IMR-90 (cell line): ENCODE measurements around the gene CCDC179. TPM values are rescaled to one million over a fixed set of nuclear protein-coding genes. Genes with fewer than 3 reads are reported as not detected.

Experiments used
- ATAC-seq: fragments of 200-7000 bp; cut with Tn5 transposase; 2 replicates; pipeline ENCODE4 v1.9.1; 2020; ENCODE audit warnings: low read depth, mild to moderate bottlenecking, moderate library complexity
- BruUV-seq: library from RNA; stranded (reverse); fragments of 400-500 nt; replicated peaks from 2 replicates; lab custom pipeline; 2021; lab: Mats Ljungman, UMichigan
- CTCF ChIA-PET: fragments of 300-600 bp; formaldehyde crosslinking; extraction: SDS; loops from one replicate; lab custom pipeline; 2021; ENCODE audit warnings: antibody characterized with exemption; lab: Yijun Ruan, JAX
- POLR2A ChIA-PET: fragments of 300-600 bp; sonication (Branson Sonifier 250); formaldehyde crosslinking; loops from one replicate; lab custom pipeline; 2022; ENCODE audit warnings: antibody characterized with exemption; ENCODE audit not compliant: unreplicated experiment; lab: Charles Lee
- DNase-seq: peaks from one replicate; pipeline ENCODE4 v3.0.0; 2013
- H2AFZ ChIP-seq: replicated peaks from 2 replicates; pipeline ENCODE3; 2013; ENCODE audit warnings: low read length, mild to moderate bottlenecking; ENCODE audit not compliant: poor library complexity
- H2AK5ac ChIP-seq: 2 replicates; pipeline ENCODE4 v1.6.1; 2013; ENCODE audit warnings: low read depth, low read length, inconsistent platforms
- H2AK9ac ChIP-seq: replicated peaks from 2 replicates; pipeline ENCODE3; 2013; ENCODE audit warnings: mild to moderate bottlenecking, low read depth, low read length, moderate library complexity; ENCODE audit not compliant: poor library complexity
- H2BK120ac ChIP-seq: 2 replicates; pipeline ENCODE4 v1.6.1; 2013; ENCODE audit warnings: low read depth, low read length, inconsistent platforms
- H2BK15ac ChIP-seq: 3 replicates; pipeline ENCODE4 v1.6.1; 2013; ENCODE audit warnings: low read depth, low read length, inconsistent platforms
- H2BK20ac ChIP-seq: 2 replicates; pipeline ENCODE4 v1.6.1; 2013; ENCODE audit warnings: low read depth, mild to moderate bottlenecking, inconsistent platforms, low read length, moderate library complexity
- H2BK5ac ChIP-seq: 2 replicates; pipeline ENCODE4 v1.6.1; 2013; ENCODE audit warnings: mild to moderate bottlenecking, low read depth, low read length, inconsistent platforms; ENCODE audit not compliant: poor library complexity, severe bottlenecking
- H3K14ac ChIP-seq: replicated peaks from 2 replicates; pipeline ENCODE4 v1.6.1; 2013; ENCODE audit warnings: low read depth, low read length, inconsistent platforms
- H3K18ac ChIP-seq: 2 replicates; pipeline ENCODE4 v1.6.1; 2013; ENCODE audit warnings: low read depth, low read length, control low read depth
- H3K23ac ChIP-seq: 2 replicates; pipeline ENCODE4 v1.6.1; 2013; ENCODE audit warnings: low read depth, low read length, inconsistent platforms
- H3K27ac ChIP-seq: 2 replicates; pipeline ENCODE4 v1.5.1; 2013; ENCODE audit warnings: mild to moderate bottlenecking, control low read depth, low read length; ENCODE audit not compliant: insufficient read depth
- H3K27me3 ChIP-seq: 2 replicates; pipeline ENCODE4 v1.6.1; 2013; ENCODE audit warnings: low read length; ENCODE audit not compliant: control insufficient read depth, insufficient read depth
- H3K36me3 ChIP-seq: 2 replicates; pipeline ENCODE4 v1.6.1; 2013; ENCODE audit warnings: low read length, mixed read lengths; ENCODE audit not compliant: control insufficient read depth, insufficient read depth
- H3K4ac ChIP-seq: 2 replicates; pipeline ENCODE4 v1.6.1; 2013; ENCODE audit warnings: low read depth, low read length, inconsistent platforms
- H3K4me1 ChIP-seq: 2 replicates; pipeline ENCODE4 v1.6.1; 2013; ENCODE audit warnings: low read length, mixed read lengths; ENCODE audit not compliant: control insufficient read depth, insufficient read depth
- H3K4me2 ChIP-seq: 2 replicates; pipeline ENCODE4 v1.6.1; 2013; ENCODE audit warnings: low read depth, mild to moderate bottlenecking, control low read depth, low read length, moderate library complexity
- H3K4me3 ChIP-seq: 2 replicates; pipeline ENCODE4 v1.5.1; 2013; ENCODE audit warnings: low read depth, mild to moderate bottlenecking, control low read depth, low read length, moderate library complexity; ENCODE audit not compliant: insufficient read depth
- H3K56ac ChIP-seq: 2 replicates; pipeline ENCODE4 v1.6.1; 2013; ENCODE audit warnings: low read length, inconsistent platforms; ENCODE audit not compliant: insufficient read depth; ENCODE audit errors: extremely low read depth
- H3K79me1 ChIP-seq, 2 experiments: 2 replicates each; pipeline ENCODE4 v1.6.1; 2013; ENCODE audit warnings: low read length in 2 of 2, inconsistent platforms in 1 of 2, low read depth in 1 of 2
- H3K9ac ChIP-seq: 2 replicates; pipeline ENCODE4 v1.6.1; 2013; ENCODE audit warnings: low read depth, low read length, control low read depth
- H3K9me1 ChIP-seq: 2 replicates; pipeline ENCODE4 v1.6.1; 2013; ENCODE audit warnings: low read length, inconsistent platforms; ENCODE audit not compliant: insufficient read depth
- H3K9me3 ChIP-seq: 2 replicates; pipeline ENCODE4 v1.6.1; 2013; ENCODE audit warnings: low read length; ENCODE audit not compliant: control insufficient read depth, insufficient read depth
- H4K20me1 ChIP-seq: 2 replicates; pipeline ENCODE4 v1.6.1; 2013; ENCODE audit warnings: low read length, inconsistent platforms; ENCODE audit not compliant: insufficient read depth
- H4K5ac ChIP-seq: 2 replicates; pipeline ENCODE4 v1.6.1; 2013; ENCODE audit warnings: mild to moderate bottlenecking, low read depth, low read length, control low read depth
- H4K8ac ChIP-seq, 2 experiments: 2 replicates each; pipeline ENCODE4 v1.6.1; 2013; ENCODE audit warnings: low read depth in 2 of 2, low read length in 2 of 2, control low read depth in 1 of 2, inconsistent platforms in 1 of 2
- H4K91ac ChIP-seq: 2 replicates; pipeline ENCODE4 v1.6.1; 2013; ENCODE audit warnings: low read depth, low read length, inconsistent platforms; ENCODE audit not compliant: insufficient read depth
- BHLHE40 ChIP-seq: fragments of 150-350 bp; IDR thresholded peaks from 2 replicates; pipeline ENCODE4 v1.6.1; 2016; ENCODE audit warnings: mild to moderate bottlenecking, low read depth, low read length
- CEBPB ChIP-seq: IDR thresholded peaks from 2 replicates; pipeline ENCODE4 v1.6.1; 2012; ENCODE audit warnings: low read depth, low read length, improper control_type of control experiment
- CHD1 ChIP-seq: IDR thresholded peaks from 2 replicates; pipeline ENCODE4 v1.6.1; 2012; ENCODE audit warnings: low read depth, low read length, improper control_type of control experiment
- CTCF ChIP-seq: conservative IDR thresholded peaks from 2 replicates; pipeline ENCODE4 v1.5.1; 2012; ENCODE audit warnings: mild to moderate bottlenecking, low read depth, low read length, improper control_type of control experiment
- ELK1 ChIP-seq: fragments of 150-350 bp; IDR thresholded peaks from 2 replicates; pipeline ENCODE4 v1.6.1; 2016; ENCODE audit warnings: low read depth, mild to moderate bottlenecking, low read length, moderate library complexity, borderline replicate concordance
- FOS ChIP-seq: fragments of 150-350 bp; IDR thresholded peaks from 2 replicates; pipeline ENCODE4 v1.6.1; 2016; ENCODE audit warnings: low read depth, low read length
- MAFK ChIP-seq: IDR thresholded peaks from 2 replicates; pipeline ENCODE4 v1.6.1; 2012; ENCODE audit warnings: low read depth, low read length, improper control_type of control experiment
- MAZ ChIP-seq: IDR thresholded peaks from 2 replicates; pipeline ENCODE4 v1.6.1; 2012; ENCODE audit warnings: low read depth, mild to moderate bottlenecking, low read length, improper control_type of control experiment, moderate library complexity, borderline replicate concordance
- MXI1 ChIP-seq: IDR thresholded peaks from 2 replicates; pipeline ENCODE4 v1.6.1; 2012; ENCODE audit warnings: low read depth, mild to moderate bottlenecking, low read length, moderate library complexity, borderline replicate concordance
- NFE2L2 ChIP-seq: fragments of 150-350 bp; IDR thresholded peaks from 2 replicates; pipeline ENCODE4 v1.6.1; 2016; ENCODE audit warnings: low read depth, mild to moderate bottlenecking, low read length
- RAD21 ChIP-seq: IDR thresholded peaks from 2 replicates; pipeline ENCODE4 v1.6.1; 2012; ENCODE audit warnings: low read length, improper control_type of control experiment
- RFX5 ChIP-seq: IDR thresholded peaks from 2 replicates; pipeline ENCODE4 v1.8.0; 2012; ENCODE audit warnings: low read depth, mild to moderate bottlenecking, low read length, moderate library complexity
- SMC3 ChIP-seq: fragments of 150-350 bp; IDR thresholded peaks from 2 replicates; pipeline ENCODE4 v1.6.1; 2016; ENCODE audit warnings: low read depth, mild to moderate bottlenecking, antibody characterized with exemption, low read length, moderate library complexity
- USF2 ChIP-seq: fragments of 150-350 bp; IDR thresholded peaks from 2 replicates; pipeline ENCODE4 v1.6.1; 2017; ENCODE audit warnings: mild to moderate bottlenecking, antibody characterized with exemption, low read length, low read depth
- WGBS, 2 experiments: methylation state at CpG; one replicate each; pipeline versions ENCODE4 v1.1.5 to v1.1.7; 2013; ENCODE audit warnings: missing lambda C conversion rate in 2 of 2; ENCODE audit not compliant: insufficient read length in 1 of 2; ENCODE audit errors: extremely low coverage in 2 of 2; 5-methylcytosine and 5-hydroxymethylcytosine counted together
- dilution Hi-C: fragments of 300-500 bp; cut with HindIII; formaldehyde crosslinking; loops from one replicate; pipeline ENCODE4 v1.14.3; 2018; ENCODE audit warnings: low sequenced_read_pairs; ENCODE audit not compliant: unreplicated experiment
- in situ Hi-C: fragments of 300-500 bp; cut with MboI; formaldehyde crosslinking; loops from 3 replicates; pipeline ENCODE4 v1.14.3; 2019; ENCODE audit warnings: low sequenced_read_pairs, inconsistent platforms, mixed read lengths
- intact Hi-C: fragments of 100-400 bp; cut with micrococcal nuclease; formaldehyde crosslinking; loops from 2 replicates; pipeline ENCODE4 v1.10.0; 2022
- polyA plus RNA-seq, 3 experiments: library from polyadenylated mRNA; depleted of rRNA; stranded (reverse); fragments of >200 nt; gene quantifications; 2 replicates each; pipeline ENCODE4 v1.2.3, GENCODE V29; 2012; ENCODE audit warnings: low replicate concordance in 1 of 3
- total RNA-seq: library from RNA; depleted of rRNA; stranded (reverse); fragments of >200 nt; gene quantifications from 2 replicates; pipeline ENCODE4 v1.2.3, GENCODE V29; 2012

CCDC179 gene
- total and polyA plus RNA-seq, 2 of the 4 experiments (the other 2 are of a cell fraction): not detected

GRCh38 chr11:22875869-22876473 lies 15.7 kb upstream of the CCDC179 start (continued):
- TF ChIP-seq MAZ: no peak

GRCh38 chr11:22869325-22869724 lies 9.1 kb upstream of the CCDC179 start:
- Histone ChIP-seq H3K27ac (no peak overlapping the region), H3K4me3 (no peak overlapping the region), H3K14ac (no peak overlapping the region), H3K9ac (no peak overlapping the region), H3K4ac (no peak overlapping the region), H4K91ac (no peak overlapping the region), H2BK120ac (no peak overlapping the region), H3K23ac (no peak overlapping the region), H3K4me1 (no peaks in the 10 kb centered on the region; the same call in 1 of the 2 replicates), H3K36me3 (no peaks in the 10 kb centered on the region), H3K27me3 (no peaks in the 10 kb centered on the region), H4K8ac (no peak overlapping the region), H4K5ac (no peak overlapping the region), H2AK9ac (no peak overlapping the region), H2BK20ac (no peak overlapping the region), H3K9me3 (no peaks in the 10 kb centered on the region), H3K56ac (no peak overlapping the region), H2BK5ac (no peak overlapping the region), H4K20me1 (no peaks in the 10 kb centered on the region), H2AK5ac (no peak overlapping the region), H3K9me1 (no peaks in the 10 kb centered on the region), H3K4me2 (no peak overlapping the region), H3K18ac (no peak overlapping the region), H2BK15ac (no peak overlapping the region), H3K79me1 (no peaks in the 10 kb centered on the region), H2AFZ (no peak overlapping the region)
- no peak for DNase-seq
- ATAC-seq: no peak
- POLR2A ChIA-PET: no interaction called here
- WGBS, 2 experiments: no CpG with 5 or more reads among the region's 3 CpGs
- dilution Hi-C loops (no loop called here), in situ Hi-C loops (no loop called here), intact Hi-C loops (no loop called here)
- CTCF ChIA-PET: no interaction called here
- BruUV-seq: no TSS peak
- no peak for TF ChIP-seq RAD21
- no peak for TF ChIP-seq CHD1
- no peak for TF ChIP-seq NFE2L2
- no peak for TF ChIP-seq FOS
- TF ChIP-seq SMC3: no peak
- no peak for TF ChIP-seq MAFK
- TF ChIP-seq BHLHE40: no peak
- no peak for TF ChIP-seq MXI1
- no peak for TF ChIP-seq RFX5
- TF ChIP-seq MAZ: no peak
- no peak for TF ChIP-seq USF2
- TF ChIP-seq ELK1: no peak
- no peak for TF ChIP-seq CTCF
- TF ChIP-seq CEBPB: no peak
